ENCODE data around the gene MAP2K6. TPM values are rescaled to one million over a fixed set of nuclear protein-coding genes. Genes with fewer than 3 reads are reported as not detected.

MAP2K6 gene
- total and polyA plus RNA-seq, 2 of the 8 experiments (the other 6 are each of a cell fraction or from before 2014, with no cell fraction given): 11.0 to 44.1 TPM

GRCh38 chr17:69455040-69455439 is 40.5 kb downstream of the MAP2K6 start:
- H2BK12ac ChIP-seq (ENCODE audit: low read depth, low read length): no peak overlapping the region
- peaks cover 0 to 2% of the 10 kb centered on the region in 2 experiments for H4K20me1 ChIP-seq (replicated peaks in 1 of 2; ENCODE audit: control insufficient read depth in 1 of 2, insufficient read depth in 2 of 2, low read length in 2 of 2)
- no peak overlapping the region for H3K56ac ChIP-seq (replicated peaks; ENCODE audit: insufficient read length, low read depth, low read length)
- H2BK15ac ChIP-seq (ENCODE audit: low read length): no peak overlapping the region
- no peak overlapping the region for H3K27ac ChIP-seq (ENCODE audit: low read depth, low read length)
- no peaks in the 10 kb centered on the region for H3K9me3 ChIP-seq (ENCODE audit: insufficient read depth in 2 of 2, low read depth in 1 of 2, low read length in 1 of 2)
- no peak overlapping the region for H4K91ac ChIP-seq (replicated peaks; ENCODE audit: insufficient read length, low read length)
- H4K8ac ChIP-seq (ENCODE audit: extremely low read depth, insufficient read depth, low read length): no peak overlapping the region
- WGBS, 2 experiments (ENCODE audit: extremely low coverage in 1 of 2, insufficient coverage in 1 of 2, insufficient read length in 1 of 2, insufficient replicate concordance in 2 of 2, low coverage in 1 of 2, low lambda C conversion rate in 2 of 2, missing lambda C conversion rate in 1 of 2): 86% methylated on average over 1 of the region's 1 CpG; no CpG with 5 or more reads in 1 of the 2 experiments
- no peaks in the 10 kb centered on the region for H3K36me3 ChIP-seq (ENCODE audit: control insufficient read depth in 2 of 4, insufficient read depth in 4 of 4, low read length in 3 of 4)
- H4K5ac ChIP-seq (ENCODE audit: insufficient read length, low read depth, low read length): no peak overlapping the region
- H2BK20ac ChIP-seq (ENCODE audit: low read length): no peak overlapping the region
- H3K79me2 ChIP-seq (ENCODE audit: control insufficient read depth in 1 of 2, insufficient read depth in 2 of 2, low read length in 2 of 2): peaks cover 0 to 30% of the 10 kb centered on the region in 2 experiments; a peak in 2 of 4 replicates
- no peak overlapping the region for H2BK5ac ChIP-seq (ENCODE audit: low read depth, low read length)
- H3K14ac ChIP-seq (ENCODE audit: insufficient read length): no peak overlapping the region
- ChIA-PET CTCF (ENCODE audit: partially characterized antibody) (interaction anchor here (0.6 to 1.1 kb wide), 3 partner anchors 46 to 96 kb away, joined by 3 to 5 read pairs (median 3); no protein-coding TSS in a partner anchor), POLR2A (ENCODE audit: partially characterized antibody) (interaction anchor here (0.6 to 1.9 kb wide), 2 partner anchors 9 to 12 kb away, joined by 4 read pairs; no protein-coding TSS in a partner anchor)
- DNase-seq (ENCODE audit: low read depth in 1 of 2, low spot score in 2 of 2) (no peak), FAIRE-seq (no peak)
- H3K4me3 ChIP-seq (ENCODE audit: extremely low read depth in 1 of 4, insufficient read depth in 2 of 4, low read depth in 3 of 4, low read length in 4 of 4): no peak overlapping the region
- no peak overlapping the region for H2AFZ ChIP-seq (ENCODE audit: low read length)
- H3K9ac ChIP-seq (replicated peaks in 1 of 4; ENCODE audit: extremely low read depth in 1 of 4, low read depth in 3 of 4, low read length in 3 of 4): no peak overlapping the region
- H3K4me2 ChIP-seq (ENCODE audit: insufficient read depth in 1 of 2, low read depth in 2 of 2, low read length in 2 of 2): no peak overlapping the region
- no peaks in the 10 kb centered on the region for H3K23me2 ChIP-seq (ENCODE audit: low read depth, low read length)
- no peak overlapping the region for H3K23ac ChIP-seq (ENCODE audit: insufficient read length)
- H3K79me1 ChIP-seq (ENCODE audit: low read depth, low read length): peaks cover 4% of the 10 kb centered on the region; the same call in 1 of the 2 replicates
- H3K27me3 ChIP-seq (replicated peaks in 1 of 4; ENCODE audit: control insufficient read depth in 3 of 4, extremely low read depth in 1 of 4, insufficient read depth in 3 of 4, low read length in 3 of 4): no peaks in the 10 kb centered on the region
- no peak overlapping the region for H2AK5ac ChIP-seq (ENCODE audit: low read depth, low read length)
- no peak overlapping the region for H3K18ac ChIP-seq (ENCODE audit: extremely low read depth, low read length)
- H3K4ac ChIP-seq (replicated peaks; ENCODE audit: insufficient read length, low read depth, low read length): no peak overlapping the region
- H2BK120ac ChIP-seq (replicated peaks; ENCODE audit: low read depth, low read length): no peak overlapping the region
- peaks cover 7 to 19% (median 19%) of the 10 kb centered on the region in 4 experiments; a peak in 6 of 7 replicates for H3K4me1 ChIP-seq (replicated peaks in 1 of 4; ENCODE audit: control insufficient read depth in 3 of 4, insufficient read depth in 4 of 4, low read length in 3 of 4)
- TF ChIP-seq SUZ12 (IDR thresholded peaks at IDR 0.05; ENCODE audit: low read length) (no peak), BCL11A (IDR thresholded peaks at IDR 0.05; ENCODE audit: low read depth in 2 of 2, low read length in 2 of 2) (no peak), SRF (IDR thresholded peaks at IDR 0.05; ENCODE audit: low read depth, low read length) (no peak), POLR2A (IDR thresholded peaks at IDR 0.05; ENCODE audit: control extremely low read depth in 1 of 2, low read depth in 2 of 2, low read length in 2 of 2) (no peak), NRF1 (IDR thresholded peaks at IDR 0.05; ENCODE audit: low read depth, low read length) (no peak), SIX5 (IDR thresholded peaks at IDR 0.05; ENCODE audit: low read depth, low read length) (no peak), POLR2AphosphoS5 (IDR thresholded peaks at IDR 0.05; ENCODE audit: low read depth, low read length) (no peak), YY1 (IDR thresholded peaks at IDR 0.05; ENCODE audit: low read depth, low read length) (no peak), TEAD4 (IDR thresholded peaks at IDR 0.05; ENCODE audit: low read depth, low read length) (no peak), KDM5A (IDR thresholded peaks at IDR 0.05; ENCODE audit: low read length) (no peak), GABPA (IDR thresholded peaks at IDR 0.05; ENCODE audit: borderline replicate concordance, insufficient read depth, low read length) (no peak), EP300 (IDR thresholded peaks at IDR 0.05; ENCODE audit: borderline replicate concordance in 1 of 2, low read depth in 2 of 2, low read length in 2 of 2) (no peak), TAF1 (IDR thresholded peaks at IDR 0.05; ENCODE audit: low read depth, low read length) (no peak), BRCA1 (IDR thresholded peaks at IDR 0.05; ENCODE audit: low read depth, low read length) (no peak), CTBP2 (IDR thresholded peaks at IDR 0.05; ENCODE audit: borderline replicate concordance, insufficient read depth, insufficient read length, low read length) (no peak)

Measured in H1 (cell line).